CD4-positive, alpha-beta T cell treated with Interleukin-1 beta for 1 hour (primary cell): ENCODE results near the gene SRSF2.
A peak's percentile ranks its signal among the peaks of the same experiment; 100 is the strongest.
"Not testable (repeated sequence)": the region's sequence is repeated elsewhere in the genome, so short reads cannot be mapped to it uniquely, and the experiment has no call there.

Experiments
- DNase-seq, 2 donors: peaks; one replicate each; pipeline ENCODE4 v3.0.0-alpha.2; 2020 to 2022

Gene SRSF2

GRCh38 chr17:76737082-76737675 lies at the start of gene SRSF2:
Gene SRSF2, minus strand, starts transcription at chr17:76737331. Its CDS starts 171 bp downstream, at chr17:76737160.
- DNase-seq: peak; percentile 99

- DNase-seq: no peak
Measured at GRCh38 chr17:76784926-76785325, 47.8 kb upstream of the SRSF2 start.

- DNase-seq: no peak
Measured at GRCh38 chr17:76783146-76783545, 46.0 kb upstream of the SRSF2 start.

GRCh38 chr17:76781056-76781982 lies 44.2 kb upstream of the SRSF2 start:
- peak in 1 of 2 donors; percentile 13 for DNase-seq

GRCh38 chr17:76775021-76775600 lies 38.0 kb upstream of the SRSF2 start:
- no peak for DNase-seq

- DNase-seq: peak; percentile 58 to 76
Measured at GRCh38 chr17:76772842-76773525, 35.9 kb upstream of the SRSF2 start.

GRCh38 chr17:76758570-76758969 lies 21.4 kb upstream of the SRSF2 start:
- DNase-seq: no peak

- DNase-seq: no peak
Measured at GRCh38 chr17:76757256-76757655, 20.1 kb upstream of the SRSF2 start.

- no peak for DNase-seq
Measured at GRCh38 chr17:76755285-76755684, 18.2 kb upstream of the SRSF2 start.

- DNase-seq: peak; percentile 45 to 54
Measured at GRCh38 chr17:76753061-76753961, 16.2 kb upstream of the SRSF2 start.

GRCh38 chr17:76752006-76752405 lies 14.9 kb upstream of the SRSF2 start:
- DNase-seq: peak in 1 of 2 donors; percentile 56

GRCh38 chr17:76751416-76751993 lies 14.4 kb upstream of the SRSF2 start:
- no peak for DNase-seq

- no peak for DNase-seq
Measured at GRCh38 chr17:76748657-76749056, 11.5 kb upstream of the SRSF2 start.

- DNase-seq: no peak
Measured at GRCh38 chr17:76747716-76748363, 10.7 kb upstream of the SRSF2 start.

- DNase-seq: not testable (repeated sequence)
Measured at GRCh38 chr17:76745785-76746184, 8.7 kb upstream of the SRSF2 start.

GRCh38 chr17:76744747-76745146 lies 7.6 kb upstream of the SRSF2 start:
- DNase-seq: no peak

- no peak for DNase-seq
Measured at GRCh38 chr17:76742958-76743357, 5.8 kb upstream of the SRSF2 start.

- DNase-seq: no peak
Measured at GRCh38 chr17:76740329-76741118, 3.4 kb upstream of the SRSF2 start.

GRCh38 chr17:76739568-76740115 lies 2.5 kb upstream of the SRSF2 start:
- DNase-seq: not testable (repeated sequence)

GRCh38 chr17:76738468-76738850 lies 1.3 kb upstream of the SRSF2 start:
- DNase-seq: no peak
